Measurements from ENCODE around the gene VTCN1. TPM values are rescaled to one million over a fixed set of nuclear protein-coding genes. Genes with fewer than 3 reads are reported as not detected.

VTCN1 gene
- total and polyA plus RNA-seq, 8 donors: 0.48 to 3.2 (median 0.65) TPM; not detected in 4

- 86 to 93% (median 88%) methylated on average over 2 of the region's 2 CpGs for WGBS, 5 donors
- intact Hi-C loops (cut with DNase I; ENCODE audit: low total_unique reads): no loop called here
- Histone ChIP-seq H3K27ac (no peak overlapping the region), H3K4me1 (peaks cover 0 to 16% (median 2%) of the 10 kb centered on the region in 4 donors), H3K36me3 (no peaks in the 10 kb centered on the region), H3K9me3 (no peaks in the 10 kb centered on the region), H3K27me3 (no peaks in the 10 kb centered on the region), H3K4me3 (no peak overlapping the region)
- no peak for TF ChIP-seq EP300 (IDR thresholded peaks at IDR 0.05)
- no peak for TF ChIP-seq CTCF (IDR thresholded peaks at IDR 0.05)
- no peak for TF ChIP-seq POLR2A (IDR thresholded peaks at IDR 0.05)
- no peak for TF ChIP-seq POLR2AphosphoS5 (IDR thresholded peaks at IDR 0.05)
- DNase-seq: no peak
Observed at GRCh38 chr1:117146072-117146471, 64.7 kb downstream of the VTCN1 start.

GRCh38 chr1:117143871-117144270, 66.9 kb downstream of the VTCN1 start:
- no peaks in the 10 kb centered on the region for H3K27me3 ChIP-seq
- DNase-seq: no peak
- peaks cover 0 to 16% (median 2%) of the 10 kb centered on the region in 4 donors for H3K4me1 ChIP-seq
- TF ChIP-seq POLR2AphosphoS5 (IDR thresholded peaks at IDR 0.05) (no peak), EP300 (IDR thresholded peaks at IDR 0.05) (no peak), POLR2A (IDR thresholded peaks at IDR 0.05) (no peak), CTCF (IDR thresholded peaks at IDR 0.05) (no peak)
- H3K4me3 ChIP-seq: no peak overlapping the region
- WGBS, 5 donors: 69 to 88% (median 79%) methylated on average over 3 of the region's 3 CpGs
- no peak overlapping the region for H3K27ac ChIP-seq
- intact Hi-C loops (cut with DNase I; ENCODE audit: low total_unique reads): no loop called here
- no peaks in the 10 kb centered on the region for H3K9me3 ChIP-seq
- H3K36me3 ChIP-seq: no peaks in the 10 kb centered on the region

GRCh38 chr1:117143172-117143571, 67.6 kb downstream of the VTCN1 start:
- peak in 1 of 2 donors; percentile 13 for DNase-seq
- no peak overlapping the region for H3K27ac ChIP-seq
- intact Hi-C loops (cut with DNase I; ENCODE audit: low total_unique reads): no loop called here
- H3K4me3 ChIP-seq: no peak overlapping the region
- peaks cover 0 to 16% (median 2%) of the 10 kb centered on the region in 4 donors for H3K4me1 ChIP-seq
- H3K27me3 ChIP-seq: no peaks in the 10 kb centered on the region
- TF ChIP-seq POLR2A (IDR thresholded peaks at IDR 0.05) (no peak), EP300 (IDR thresholded peaks at IDR 0.05) (no peak), CTCF (IDR thresholded peaks at IDR 0.05) (no peak)
- no peaks in the 10 kb centered on the region for H3K9me3 ChIP-seq
- no peaks in the 10 kb centered on the region for H3K36me3 ChIP-seq

- no peaks in the 10 kb centered on the region for H3K9me3 ChIP-seq
- WGBS, 5 donors: 73 to 80% (median 79%) methylated on average over 2 of the region's 2 CpGs
- no peak overlapping the region for H3K4me3 ChIP-seq
- DNase-seq: no peak
- no peaks in the 10 kb centered on the region for H3K27me3 ChIP-seq
- no peaks in the 10 kb centered on the region for H3K36me3 ChIP-seq
- H3K27ac ChIP-seq: no peak overlapping the region
- no peak for TF ChIP-seq EP300 (IDR thresholded peaks at IDR 0.05)
- TF ChIP-seq POLR2A (IDR thresholded peaks at IDR 0.05): no peak
- TF ChIP-seq CTCF (IDR thresholded peaks at IDR 0.05): no peak
- TF ChIP-seq POLR2AphosphoS5 (IDR thresholded peaks at IDR 0.05): no peak
- peaks cover 0 to 12% (median 0%) of the 10 kb centered on the region in 4 donors for H3K4me1 ChIP-seq
- intact Hi-C loops (cut with DNase I; ENCODE audit: low total_unique reads): no loop called here
Observed at GRCh38 chr1:117142200-117142599, 68.5 kb downstream of the VTCN1 start.
